KOPT-K1 (cell line): ENCODE results near the gene KIAA0513.

Experiments
- H3K27ac ChIP-seq: fragments of 200-600 bp; sonication (generic); 2 replicates; pipeline ENCODE4 v1.5.1; 2016; ENCODE audit warnings: antibody characterized with exemption, mild to moderate bottlenecking, low read depth, low read length; ENCODE audit not compliant: poor library complexity, severe bottlenecking
- H3K36me3 ChIP-seq: fragments of 200-600 bp; sonication (generic); 2 replicates; pipeline ENCODE4 v1.5.1; 2017; ENCODE audit warnings: antibody characterized with exemption, mild to moderate bottlenecking, low read length, moderate library complexity; ENCODE audit not compliant: insufficient read depth
- H3K9me3 ChIP-seq: fragments of 200-600 bp; sonication (generic); 2 replicates; pipeline ENCODE4 v1.5.1; 2017; ENCODE audit warnings: antibody characterized with exemption, low read length, mild to moderate bottlenecking; ENCODE audit not compliant: insufficient read depth, poor library complexity, severe bottlenecking

Gene KIAA0513

DNA sequence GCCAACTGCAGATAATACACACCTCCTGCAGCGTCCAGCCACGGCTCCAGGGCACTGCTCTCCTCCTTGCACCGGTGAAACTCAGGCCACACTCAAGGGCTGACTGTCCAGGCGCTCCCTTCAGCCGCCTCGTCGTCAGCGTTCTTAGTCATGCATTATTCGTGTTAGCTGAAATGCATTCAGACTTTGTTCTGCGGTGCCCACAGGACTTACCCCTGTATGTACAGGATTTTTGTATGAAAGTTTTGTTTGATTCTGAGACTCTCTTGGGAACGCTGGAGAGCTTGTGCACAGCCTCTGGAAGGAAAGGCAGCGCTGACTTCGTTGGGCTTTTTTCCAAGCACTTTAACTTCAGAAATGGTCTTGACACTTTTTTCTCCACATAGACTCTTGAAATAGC lies 62.6 kb downstream of the KIAA0513 start:
- Histone ChIP-seq H3K9me3 (no peaks in the 10 kb centered on the region), H3K27ac (no peak overlapping the region), H3K36me3 (no peaks in the 10 kb centered on the region)

DNA sequence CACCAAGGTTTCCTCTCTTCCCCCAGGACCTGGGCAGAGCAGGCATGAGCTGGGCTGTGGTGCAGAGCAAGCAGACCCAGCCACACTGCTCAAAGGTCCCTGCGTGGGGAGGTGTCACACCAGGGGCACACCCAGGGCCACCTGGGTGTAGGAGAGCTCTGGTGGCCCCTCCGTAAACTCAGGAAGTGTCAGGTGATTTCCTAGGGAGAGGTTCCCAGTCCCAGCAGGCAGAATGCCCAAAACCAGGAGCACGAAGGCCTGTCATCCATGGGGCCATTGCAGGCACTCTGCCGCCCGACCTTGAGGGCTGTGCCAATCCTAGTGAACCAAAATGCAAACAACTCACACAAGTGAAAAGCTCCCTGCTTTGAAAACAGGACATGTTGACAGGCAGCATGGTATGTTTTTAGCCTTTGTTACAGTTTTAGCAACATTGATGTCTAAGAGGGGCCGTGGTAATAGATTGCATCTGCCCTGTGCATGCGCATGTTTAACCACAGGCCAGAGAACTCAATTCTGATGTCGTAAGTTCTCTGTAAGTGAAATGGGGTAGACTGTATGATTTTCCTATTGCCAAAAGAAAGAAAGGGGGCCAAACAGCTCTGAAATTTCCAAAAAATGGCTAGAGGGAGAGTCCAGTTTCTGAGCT lies 63.4 kb downstream of the KIAA0513 start:
- H3K27ac ChIP-seq = no peak overlapping the region
- no peaks in the 10 kb centered on the region for H3K9me3 ChIP-seq
- H3K36me3 ChIP-seq = no peaks in the 10 kb centered on the region

DNA sequence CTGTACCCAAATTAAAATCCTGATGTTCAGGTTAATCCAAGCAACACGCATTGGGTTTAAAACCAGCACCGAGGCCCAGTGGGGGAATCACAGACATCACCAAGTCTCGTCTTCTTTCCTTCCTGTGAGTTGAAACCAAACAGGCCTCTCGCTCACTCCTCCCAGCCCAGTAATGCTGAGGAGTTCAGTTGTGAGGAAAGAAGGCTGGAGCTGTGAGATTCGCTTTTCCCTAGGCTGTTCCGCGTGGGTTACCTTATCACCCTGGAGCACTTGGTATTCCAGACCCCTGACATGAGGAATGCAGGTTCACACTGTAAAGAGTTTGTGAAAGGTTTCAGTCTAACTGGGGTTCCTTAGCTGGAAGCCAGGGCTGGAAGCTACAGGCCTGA lies 63.9 kb downstream of the KIAA0513 start:
- H3K9me3 ChIP-seq = no peaks in the 10 kb centered on the region
- no peaks in the 10 kb centered on the region for H3K36me3 ChIP-seq
- H3K27ac ChIP-seq = no peak overlapping the region

DNA sequence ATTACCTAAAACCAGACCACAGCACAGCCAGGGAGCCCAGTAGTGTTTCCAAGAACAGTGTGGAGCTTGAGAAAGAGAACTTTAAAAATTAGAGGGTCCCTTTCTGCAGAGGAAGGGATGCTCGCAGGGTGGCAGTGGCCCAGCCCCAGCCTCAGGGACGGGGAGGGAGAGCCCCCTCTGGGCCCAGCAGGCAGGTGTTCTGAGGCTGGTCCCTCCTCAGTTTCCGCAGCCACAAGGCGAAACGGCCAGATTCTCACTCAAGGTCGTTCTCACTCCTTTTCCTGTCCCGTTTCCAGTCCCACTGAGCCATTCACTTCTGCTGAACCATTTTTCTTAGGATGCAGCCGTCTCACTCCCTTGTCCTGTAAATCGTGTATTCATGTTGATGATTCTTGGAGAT lies 64.7 kb downstream of the KIAA0513 start:
- Histone ChIP-seq H3K27ac (no peak overlapping the region), H3K36me3 (no peaks in the 10 kb centered on the region), H3K9me3 (no peaks in the 10 kb centered on the region)

DNA sequence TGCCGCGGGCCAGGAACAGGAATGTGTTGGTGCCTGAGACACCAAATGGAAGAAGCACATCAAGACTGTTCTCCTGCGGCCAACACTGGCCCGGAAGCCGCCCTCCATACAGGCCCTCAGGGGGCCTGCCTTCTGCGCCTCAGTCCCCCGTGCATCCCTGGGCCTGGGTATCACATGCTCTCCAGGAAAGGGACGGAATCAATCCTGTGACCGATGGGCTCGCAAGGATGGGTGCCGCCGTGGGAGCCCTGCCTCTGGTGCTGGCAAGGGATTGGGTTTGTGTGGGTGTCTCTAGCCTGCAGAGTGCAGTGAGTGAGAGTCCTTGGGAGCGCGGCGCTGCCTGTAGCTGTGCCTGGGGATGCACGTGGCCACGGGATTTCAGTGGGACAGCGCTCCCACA lies 65.3 kb downstream of the KIAA0513 start:
- Histone ChIP-seq H3K27ac (no peak overlapping the region), H3K36me3 (no peaks in the 10 kb centered on the region), H3K9me3 (no peaks in the 10 kb centered on the region)

- no peaks in the 10 kb centered on the region for H3K36me3 ChIP-seq
- H3K9me3 ChIP-seq = no peaks in the 10 kb centered on the region
- H3K27ac ChIP-seq = no peak overlapping the region
Measured at GRCh38 chr16:85093705-85094104, 66.1 kb downstream of the KIAA0513 start.

DNA sequence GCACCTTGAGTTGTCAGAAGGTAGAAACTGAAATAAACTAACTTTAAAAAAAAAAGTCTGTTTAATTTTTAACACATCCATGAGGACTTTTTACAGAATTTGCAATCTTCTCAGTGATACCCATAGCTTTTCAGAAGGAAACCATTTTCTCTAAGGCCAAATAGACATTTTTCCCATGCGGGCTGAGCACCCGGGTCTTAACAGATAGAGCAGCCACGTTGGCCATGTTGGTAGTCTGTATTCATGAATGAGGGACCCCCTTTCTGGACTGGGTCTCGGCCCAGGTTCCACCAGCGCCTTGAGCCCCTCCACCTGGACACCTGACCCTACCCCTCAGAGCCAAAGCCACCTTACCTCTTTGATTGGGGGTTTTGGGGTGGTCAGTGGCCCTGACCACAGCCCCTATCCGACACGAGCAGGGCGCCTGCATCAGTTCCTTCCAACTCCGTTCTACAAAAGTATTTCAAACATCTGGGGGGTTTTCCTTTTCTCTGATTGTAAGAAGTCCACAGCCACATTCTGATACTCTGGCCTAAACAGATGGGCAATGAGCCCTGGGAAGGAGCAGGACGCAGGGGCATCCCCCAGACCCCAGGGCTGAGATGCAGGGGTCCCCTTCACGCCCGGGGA lies 66.7 kb downstream of the KIAA0513 start:
- no peak overlapping the region for H3K27ac ChIP-seq
- no peaks in the 10 kb centered on the region for H3K9me3 ChIP-seq
- H3K36me3 ChIP-seq = no peaks in the 10 kb centered on the region

DNA sequence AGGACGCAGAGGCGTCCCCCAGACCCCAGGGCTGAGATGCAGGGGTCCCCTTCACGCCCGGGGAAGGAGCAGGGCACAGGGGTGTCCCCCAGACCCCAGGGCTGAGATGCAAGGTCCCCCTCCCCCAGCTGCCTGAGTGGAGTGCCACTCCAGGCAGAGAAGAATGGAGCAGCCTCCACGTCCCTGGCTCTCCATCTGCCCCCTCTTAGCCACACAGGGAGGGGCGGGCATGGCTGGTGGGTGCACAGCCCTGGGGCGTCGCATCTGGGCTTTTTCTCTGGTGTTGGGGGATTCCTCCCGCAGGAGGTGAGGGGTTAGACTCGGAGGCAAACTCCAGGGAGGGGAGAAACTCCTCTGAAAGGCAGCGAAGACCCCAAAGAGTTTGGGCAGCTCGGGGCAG lies 67.2 kb downstream of the KIAA0513 start:
- Histone ChIP-seq H3K27ac (no peak overlapping the region), H3K36me3 (no peaks in the 10 kb centered on the region), H3K9me3 (no peaks in the 10 kb centered on the region)

- H3K27ac ChIP-seq = no peak overlapping the region
- H3K36me3 ChIP-seq = no peaks in the 10 kb centered on the region
- no peaks in the 10 kb centered on the region for H3K9me3 ChIP-seq
Measured at GRCh38 chr16:85096921-85097320, 69.3 kb downstream of the KIAA0513 start.

GRCh38 chr16:85098565-85098964 lies 71.0 kb downstream of the KIAA0513 start:
- Histone ChIP-seq H3K36me3 (no peaks in the 10 kb centered on the region), H3K9me3 (no peaks in the 10 kb centered on the region), H3K27ac (no peak overlapping the region)

DNA sequence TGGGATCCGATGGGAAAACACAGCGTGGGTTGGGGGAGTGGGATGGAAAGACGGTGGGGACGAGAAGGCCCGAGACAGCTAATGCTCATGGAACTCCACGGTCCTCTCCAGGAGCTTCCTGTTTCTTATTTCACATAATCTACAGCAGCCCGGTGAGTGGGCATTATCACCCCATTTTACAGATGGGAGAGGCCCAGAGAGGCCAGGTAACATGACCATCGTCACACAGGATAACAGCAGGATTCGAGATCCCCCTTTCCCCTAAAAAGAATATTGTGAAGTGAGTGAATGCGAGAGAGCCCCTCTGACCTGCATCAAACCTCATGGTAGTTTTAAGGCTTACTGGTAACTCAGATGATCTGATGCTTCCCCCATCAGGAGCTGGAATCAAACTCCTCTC lies 72.7 kb downstream of the KIAA0513 start:
- Histone ChIP-seq H3K36me3 (no peaks in the 10 kb centered on the region), H3K27ac (no peak overlapping the region), H3K9me3 (no peaks in the 10 kb centered on the region)

GRCh38 chr16:85101956-85102630 lies 74.5 kb downstream of the KIAA0513 start:
- no peaks in the 10 kb centered on the region for H3K9me3 ChIP-seq

DNA sequence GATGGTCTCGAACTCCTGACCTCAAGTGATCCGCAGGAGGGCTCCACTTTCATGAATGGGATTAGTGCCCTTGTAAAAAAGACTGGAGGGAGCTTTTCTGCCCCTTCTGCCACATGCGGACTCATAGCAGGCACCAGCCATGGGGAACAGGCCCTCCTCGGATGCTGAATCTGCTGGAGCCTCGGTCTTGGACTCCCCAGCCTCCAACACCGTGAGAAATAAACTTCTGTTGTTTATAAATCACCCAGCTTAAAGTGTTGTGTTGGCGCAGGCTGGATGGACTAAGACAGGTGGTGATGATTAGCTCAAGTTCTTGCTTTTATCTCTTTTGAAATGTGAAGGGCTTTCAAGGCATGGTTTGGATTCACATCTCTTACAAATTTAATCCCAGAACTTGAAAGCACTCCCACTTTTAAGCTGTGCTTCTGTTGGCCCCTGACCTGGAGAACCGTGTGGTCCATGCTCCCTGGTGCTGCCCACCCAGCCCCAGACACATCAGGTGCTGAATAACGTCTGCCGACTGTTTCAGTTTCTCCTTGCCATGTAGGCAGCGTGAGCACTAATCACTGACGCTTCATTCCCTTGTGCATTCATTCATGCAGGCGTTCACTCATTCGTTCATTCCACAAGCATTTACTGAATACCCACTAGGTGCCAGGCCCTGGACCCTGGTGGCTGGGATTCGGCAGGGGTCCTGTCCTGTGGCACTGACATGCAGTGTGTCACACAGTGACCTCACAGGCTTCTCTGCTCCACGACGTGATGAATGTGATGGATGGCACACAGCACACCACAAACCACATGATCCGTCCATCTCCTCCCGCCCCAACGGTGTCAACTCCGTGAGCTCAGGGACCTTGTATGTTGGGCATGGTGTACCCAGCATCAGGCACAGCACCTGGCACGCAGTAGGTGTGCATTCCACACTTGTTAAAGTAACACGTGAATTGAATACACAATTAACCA lies 75.8 kb downstream of the KIAA0513 start:
- no peaks in the 10 kb centered on the region for H3K9me3 ChIP-seq

More at GRCh38 chr16:85101956-85102630, 74.5 kb downstream of the KIAA0513 start:
- H3K27ac ChIP-seq = no peak overlapping the region
- no peaks in the 10 kb centered on the region for H3K36me3 ChIP-seq

DNA sequence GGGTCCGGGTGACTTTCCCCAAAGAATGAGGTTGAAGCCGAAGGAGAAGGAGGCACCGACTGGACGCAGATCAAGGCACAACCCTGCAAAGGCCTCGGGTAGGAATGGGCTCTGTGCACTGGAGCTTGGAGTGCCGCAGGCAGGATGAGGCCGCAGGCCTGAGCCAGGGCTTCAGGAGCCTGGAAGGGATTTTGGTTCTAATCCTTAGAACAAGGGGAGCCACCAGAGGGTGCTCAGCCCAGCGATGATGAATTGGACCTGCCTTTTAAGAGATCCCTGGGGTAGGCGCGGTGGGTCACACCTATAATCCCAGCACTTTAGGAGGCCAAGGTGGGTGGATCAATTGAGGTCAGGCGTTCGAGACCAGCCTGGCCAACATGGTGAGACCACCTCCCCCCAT lies 76.6 kb downstream of the KIAA0513 start:
- no peaks in the 10 kb centered on the region for H3K36me3 ChIP-seq
- H3K9me3 ChIP-seq = no peaks in the 10 kb centered on the region
- H3K27ac ChIP-seq = no peak overlapping the region

More for the DNA sequence above, 75.8 kb downstream of the KIAA0513 start:
- Histone ChIP-seq H3K27ac (no peak overlapping the region), H3K36me3 (no peaks in the 10 kb centered on the region)
